Rectal smooth muscle tissue (tissue), 1 donor: ENCODE data around the gene GDI1.

Experiments
- H3K27ac ChIP-seq: one replicate; pipeline ENCODE4 v1.7.0; 2013; ENCODE audit warnings: low read depth, low read length, inconsistent platforms
- H3K27me3 ChIP-seq: one replicate; pipeline ENCODE4 v1.7.0; 2013; ENCODE audit warnings: low read length; ENCODE audit not compliant: control insufficient read depth, insufficient read depth
- H3K36me3 ChIP-seq: one replicate; pipeline ENCODE4 v1.7.0; 2013; ENCODE audit warnings: low read length; ENCODE audit not compliant: control insufficient read depth, insufficient read depth
- H3K4me1 ChIP-seq: one replicate; pipeline ENCODE4 v1.7.0; 2013; ENCODE audit warnings: low read length; ENCODE audit not compliant: control insufficient read depth, insufficient read depth
- H3K4me3 ChIP-seq: one replicate; pipeline ENCODE4 v1.7.0; 2013; ENCODE audit warnings: low read length
- H3K9ac ChIP-seq: one replicate; pipeline ENCODE4 v1.7.0; 2013; ENCODE audit warnings: low read length

Gene GDI1

GRCh38 chrX:154444755-154445246, 7.8 kb downstream of the GDI1 start:
- Histone ChIP-seq H3K4me1 (peaks cover 9% of the 10 kb centered on the region), H3K4me3 (peak overlapping the region; percentile 65), H3K36me3 (peaks cover 22% of the 10 kb centered on the region), H3K9ac (peak overlapping the region; percentile 35), H3K27me3 (no peaks in the 10 kb centered on the region), H3K27ac (no peak overlapping the region)

- H3K4me3 ChIP-seq = no peak overlapping the region
- H3K36me3 ChIP-seq = peaks cover 22% of the 10 kb centered on the region
- peaks cover 9% of the 10 kb centered on the region for H3K4me1 ChIP-seq
- H3K9ac ChIP-seq = no peak overlapping the region
- no peaks in the 10 kb centered on the region for H3K27me3 ChIP-seq
- H3K27ac ChIP-seq = no peak overlapping the region
These were observed 8.8 kb downstream of the GDI1 start for GRCh38 chrX:154445776-154446175.

- Histone ChIP-seq H3K27ac (no peak overlapping the region), H3K36me3 (peaks cover 22% of the 10 kb centered on the region), H3K9ac (no peak overlapping the region), H3K4me1 (peaks cover 9% of the 10 kb centered on the region), H3K27me3 (no peaks in the 10 kb centered on the region), H3K4me3 (no peak overlapping the region)
These were observed 9.5 kb downstream of the GDI1 start for GRCh38 chrX:154446430-154446829.

- peaks cover 22% of the 10 kb centered on the region for H3K36me3 ChIP-seq
- no peaks in the 10 kb centered on the region for H3K27me3 ChIP-seq
- H3K4me1 ChIP-seq = peaks cover 9% of the 10 kb centered on the region
- H3K4me3 ChIP-seq = no peak overlapping the region
- no peak overlapping the region for H3K27ac ChIP-seq
- H3K9ac ChIP-seq = no peak overlapping the region
These were observed 11.5 kb downstream of the GDI1 start for GRCh38 chrX:154448484-154448883.

GRCh38 chrX:154449618-154450017, 12.7 kb downstream of the GDI1 start:
- Histone ChIP-seq H3K4me1 (peaks cover 9% of the 10 kb centered on the region), H3K27ac (no peak overlapping the region), H3K4me3 (no peak overlapping the region), H3K27me3 (no peaks in the 10 kb centered on the region), H3K9ac (no peak overlapping the region), H3K36me3 (peaks cover 22% of the 10 kb centered on the region)

GRCh38 chrX:154450312-154450711, 13.4 kb downstream of the GDI1 start:
- no peaks in the 10 kb centered on the region for H3K27me3 ChIP-seq
- H3K27ac ChIP-seq = no peak overlapping the region
- peaks cover 2% of the 10 kb centered on the region for H3K4me1 ChIP-seq
- no peak overlapping the region for H3K9ac ChIP-seq
- no peak overlapping the region for H3K4me3 ChIP-seq
- peaks cover 22% of the 10 kb centered on the region for H3K36me3 ChIP-seq

GRCh38 chrX:154452823-154453222, 15.9 kb downstream of the GDI1 start:
- no peaks in the 10 kb centered on the region for H3K4me1 ChIP-seq
- no peak overlapping the region for H3K9ac ChIP-seq
- H3K27ac ChIP-seq = no peak overlapping the region
- peaks cover 16% of the 10 kb centered on the region for H3K36me3 ChIP-seq
- no peaks in the 10 kb centered on the region for H3K27me3 ChIP-seq
- no peak overlapping the region for H3K4me3 ChIP-seq

GRCh38 chrX:154457491-154458115, 20.6 kb downstream of the GDI1 start:
- peaks cover 2% of the 10 kb centered on the region for H3K27me3 ChIP-seq
- peak overlapping the region; percentile 58 for H3K4me3 ChIP-seq
- no peaks in the 10 kb centered on the region for H3K4me1 ChIP-seq
- no peak overlapping the region for H3K9ac ChIP-seq
- H3K36me3 ChIP-seq = peaks cover under 1% of the 10 kb centered on the region
- no peak overlapping the region for H3K27ac ChIP-seq

- Histone ChIP-seq H3K4me1 (no peaks in the 10 kb centered on the region), H3K9ac (no peak within 1 kb of the TSS), H3K27ac (peak within 1 kb of the TSS; percentile 50), H3K36me3 (no peaks in the 10 kb centered on the region), H3K27me3 (peaks cover 3% of the 10 kb centered on the region), H3K4me3 (peak within 1 kb of the TSS; percentile 71)
These were observed 21.4 kb downstream of the GDI1 start, which contains the start of gene PLXNA3 for GRCh38 chrX:154458116-154458953. Gene PLXNA3 (plus strand): TSS chrX:154458281. CDS start chrX:154460184, 1,903 bp downstream.

- peak overlapping the region; percentile 71 for H3K4me3 ChIP-seq
- no peaks in the 10 kb centered on the region for H3K4me1 ChIP-seq
- H3K36me3 ChIP-seq = no peaks in the 10 kb centered on the region
- H3K9ac ChIP-seq = no peak overlapping the region
- no peak overlapping the region for H3K27ac ChIP-seq
- peaks cover 3% of the 10 kb centered on the region for H3K27me3 ChIP-seq
These were observed 22.2 kb downstream of the GDI1 start for GRCh38 chrX:154458954-154459778.

- Histone ChIP-seq H3K27me3 (peaks cover 3% of the 10 kb centered on the region), H3K9ac (no peak overlapping the region), H3K36me3 (no peaks in the 10 kb centered on the region), H3K4me3 (peak overlapping the region; percentile 63), H3K27ac (no peak overlapping the region), H3K4me1 (no peaks in the 10 kb centered on the region)
These were observed 22.9 kb downstream of the GDI1 start for GRCh38 chrX:154459832-154460231.

- H3K4me3 ChIP-seq = no peak overlapping the region
- H3K9ac ChIP-seq = no peak overlapping the region
- H3K36me3 ChIP-seq = no peaks in the 10 kb centered on the region
- peaks cover 3% of the 10 kb centered on the region for H3K27me3 ChIP-seq
- no peaks in the 10 kb centered on the region for H3K4me1 ChIP-seq
- H3K27ac ChIP-seq = no peak overlapping the region
These were observed 23.4 kb downstream of the GDI1 start for GRCh38 chrX:154460326-154460725.
